GM18526 (cell line): ENCODE data around the gene PLEKHA7.

Source experiments
- POLR2A ChIP-seq: IDR thresholded peaks from 3 replicates; pipeline ENCODE4 v1.6.1; 2011; ENCODE audit not compliant: insufficient read length; ENCODE audit errors: extremely low read depth

The PLEKHA7 gene

GRCh38 chr11:16767137-16767536 is 247.1 kb downstream of the PLEKHA7 start:
- TF ChIP-seq POLR2A: no peak

DNA sequence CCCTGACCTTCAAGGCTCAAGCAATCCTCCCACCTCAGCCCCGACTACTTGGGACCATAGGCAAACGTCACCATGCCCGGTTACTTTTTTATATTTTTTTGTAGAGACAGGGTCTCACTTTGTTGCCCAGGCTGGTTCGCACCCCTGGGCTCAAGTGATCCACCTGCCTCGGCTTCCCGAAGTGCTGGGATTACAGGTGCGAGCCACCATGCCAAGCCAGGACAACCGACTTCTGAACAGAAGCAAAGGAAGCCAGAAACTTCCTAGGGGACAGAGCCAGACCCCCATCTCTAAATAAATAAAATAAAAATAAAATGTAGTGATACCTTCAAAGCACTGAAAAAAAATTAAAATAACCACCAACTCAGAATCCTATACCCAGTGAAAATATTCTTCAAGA is 249.3 kb downstream of the PLEKHA7 start:
- TF ChIP-seq POLR2A: no peak

DNA sequence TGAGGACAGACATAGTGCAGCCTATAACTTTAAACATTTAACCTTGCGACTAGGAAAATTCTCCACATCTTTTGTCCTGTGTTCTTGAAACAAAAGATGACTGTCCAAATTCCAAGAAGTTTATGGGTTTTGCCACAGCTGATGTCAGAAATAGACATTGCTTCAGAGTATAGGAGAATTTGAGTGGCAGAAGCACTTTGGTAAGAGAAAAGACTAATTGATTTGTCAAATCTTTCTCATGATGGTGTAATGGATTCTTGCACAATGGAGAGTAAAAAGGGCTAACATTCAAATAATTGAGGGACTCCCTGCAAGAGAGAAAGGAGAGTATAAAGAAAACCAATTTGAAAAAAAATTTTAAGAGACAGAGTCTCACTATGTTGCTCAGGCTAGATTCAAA is 250.5 kb downstream of the PLEKHA7 start:
- no peak for TF ChIP-seq POLR2A

GRCh38 chr11:16759857-16760508 is 254.2 kb downstream of the PLEKHA7 start:
- TF ChIP-seq POLR2A: no peak

DNA sequence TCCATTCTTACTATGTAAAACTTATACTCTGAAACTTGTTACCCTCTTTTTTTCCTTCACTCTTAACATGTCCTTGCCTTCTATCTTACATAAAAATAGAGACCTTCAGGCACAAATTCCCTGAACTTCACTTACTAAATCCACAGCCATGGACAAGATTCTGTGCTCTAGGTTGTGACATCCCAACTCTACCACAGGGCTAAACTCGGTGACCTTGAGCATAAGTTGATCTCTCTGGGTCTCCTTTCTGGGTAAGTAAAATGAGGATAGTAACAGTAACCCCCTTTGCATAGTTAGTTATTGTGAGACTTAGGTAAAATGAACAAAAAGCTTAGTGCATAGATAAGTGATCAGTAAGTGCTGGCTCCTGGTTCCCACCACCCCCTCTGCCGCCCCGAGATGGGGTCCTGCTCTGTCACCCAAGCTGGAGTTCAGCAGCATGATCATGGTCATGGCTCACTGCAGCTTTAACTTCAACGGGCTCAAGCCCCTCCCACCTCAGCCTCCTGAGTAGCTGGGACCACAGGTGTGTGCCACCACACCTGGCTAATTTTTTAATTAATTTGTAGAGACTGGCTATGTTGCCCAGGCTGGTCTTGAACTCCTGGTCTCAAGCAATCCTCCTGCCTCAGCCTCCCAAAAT is 255.7 kb downstream of the PLEKHA7 start:
- TF ChIP-seq POLR2A: no peak

- no peak for TF ChIP-seq POLR2A
Observed at GRCh38 chr11:16750417-16750816, 263.8 kb downstream of the PLEKHA7 start.

DNA sequence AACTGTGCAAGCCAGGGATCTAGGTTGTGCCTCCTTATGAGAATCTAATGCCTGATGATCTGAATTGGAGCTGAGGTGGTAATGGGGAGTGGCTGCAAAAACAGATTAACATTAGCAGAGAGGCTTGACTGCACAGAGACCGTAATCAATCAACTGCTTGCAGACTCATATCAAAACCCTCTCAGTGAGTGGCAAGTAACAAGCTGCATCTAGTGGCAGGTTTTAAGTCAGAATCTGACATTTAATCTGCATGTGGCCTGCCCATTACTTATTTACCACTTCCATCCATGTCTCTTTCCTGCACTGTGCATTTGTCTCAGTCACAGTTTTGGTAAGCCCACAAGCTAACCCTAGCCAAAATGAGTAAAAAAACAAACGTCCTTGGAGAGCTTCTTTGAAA is 264.5 kb downstream of the PLEKHA7 start:
- TF ChIP-seq POLR2A: no peak

DNA sequence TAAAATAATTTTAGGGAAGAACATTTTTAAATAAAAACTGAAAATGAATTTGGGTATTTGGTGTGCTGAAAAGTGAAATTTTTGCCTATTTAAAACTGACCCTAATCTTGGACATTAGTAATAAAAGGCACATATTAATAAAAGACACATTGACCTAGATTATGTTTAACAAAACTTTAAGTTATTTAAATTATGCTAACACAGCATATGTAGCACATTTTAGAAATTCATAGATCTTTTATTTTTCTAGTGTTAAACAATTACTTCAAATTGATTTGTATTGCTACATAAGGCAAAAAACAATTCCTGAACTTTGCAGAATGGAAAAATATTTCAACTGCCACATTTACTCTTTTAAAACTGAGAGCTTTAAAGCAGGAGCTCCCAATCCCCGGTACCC is 265.1 kb downstream of the PLEKHA7 start:
- TF ChIP-seq POLR2A: no peak

GRCh38 chr11:16745950-16746605 is 268.1 kb downstream of the PLEKHA7 start:
- TF ChIP-seq POLR2A: no peak

- no peak for TF ChIP-seq POLR2A
Observed at GRCh38 chr11:16744128-16744725, 270.0 kb downstream of the PLEKHA7 start.

GRCh38 chr11:16743478-16743877 is 270.7 kb downstream of the PLEKHA7 start:
- TF ChIP-seq POLR2A: no peak

DNA sequence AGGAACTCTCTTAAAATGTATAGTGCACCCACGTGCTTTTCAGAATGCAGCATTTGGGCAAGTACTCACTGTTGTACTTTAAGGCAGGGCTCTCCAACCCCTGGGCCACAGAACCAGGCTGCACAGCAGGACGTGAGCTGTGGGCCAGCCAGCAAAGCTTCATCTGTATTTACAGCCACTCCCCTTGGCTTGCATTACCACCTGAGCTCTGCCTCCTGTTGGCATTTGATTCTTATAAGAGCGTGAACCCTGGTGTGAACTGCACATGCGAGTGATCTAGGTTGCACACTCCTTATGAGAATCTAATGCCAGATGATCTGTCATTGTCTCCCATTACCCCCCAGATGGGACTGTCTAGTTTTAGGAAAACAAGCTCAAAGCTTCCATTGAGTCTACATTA is 272.7 kb downstream of the PLEKHA7 start:
- no peak for TF ChIP-seq POLR2A

DNA sequence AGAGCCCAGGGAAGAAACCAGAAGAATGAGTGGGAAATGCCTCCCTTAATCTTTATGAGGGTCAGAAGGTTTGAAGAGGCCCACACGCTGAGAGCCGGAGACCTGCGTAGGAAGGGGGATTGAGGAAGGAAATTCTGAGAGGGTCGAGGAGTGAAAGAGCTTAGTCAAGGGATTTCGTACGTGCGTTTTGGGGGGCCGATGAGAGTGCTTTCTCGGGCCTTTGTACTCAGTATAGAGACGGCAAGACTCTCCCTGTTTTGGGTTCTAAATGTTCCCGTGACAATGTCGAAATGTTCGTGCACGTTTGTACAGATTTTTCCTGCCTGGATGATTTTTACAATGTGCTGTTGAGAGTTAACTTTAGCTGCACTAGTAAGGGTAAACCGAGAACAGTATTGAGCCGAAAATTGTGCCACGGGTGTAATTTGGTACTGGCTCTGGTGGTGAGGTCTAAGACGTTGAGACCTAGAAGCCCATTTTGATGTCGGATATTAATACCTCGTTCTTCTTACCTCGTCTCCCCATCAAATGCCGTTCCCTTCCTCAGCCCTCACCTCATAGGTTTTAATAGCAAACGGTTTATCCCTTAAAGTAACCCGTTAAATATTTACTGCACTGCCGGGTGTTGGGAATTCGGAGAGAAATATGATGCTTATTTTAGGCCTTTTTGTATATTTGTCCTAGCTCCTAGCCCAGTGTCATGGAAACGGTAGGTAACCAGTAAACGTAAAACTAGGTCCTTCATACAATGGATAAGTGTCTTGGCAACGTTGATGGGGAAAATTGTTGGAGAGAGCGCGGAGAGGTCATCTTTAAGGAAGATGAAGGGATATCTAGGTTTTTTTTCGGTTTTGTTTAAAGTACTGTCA is 275.0 kb downstream of the PLEKHA7 start:
- no peak for TF ChIP-seq POLR2A

DNA sequence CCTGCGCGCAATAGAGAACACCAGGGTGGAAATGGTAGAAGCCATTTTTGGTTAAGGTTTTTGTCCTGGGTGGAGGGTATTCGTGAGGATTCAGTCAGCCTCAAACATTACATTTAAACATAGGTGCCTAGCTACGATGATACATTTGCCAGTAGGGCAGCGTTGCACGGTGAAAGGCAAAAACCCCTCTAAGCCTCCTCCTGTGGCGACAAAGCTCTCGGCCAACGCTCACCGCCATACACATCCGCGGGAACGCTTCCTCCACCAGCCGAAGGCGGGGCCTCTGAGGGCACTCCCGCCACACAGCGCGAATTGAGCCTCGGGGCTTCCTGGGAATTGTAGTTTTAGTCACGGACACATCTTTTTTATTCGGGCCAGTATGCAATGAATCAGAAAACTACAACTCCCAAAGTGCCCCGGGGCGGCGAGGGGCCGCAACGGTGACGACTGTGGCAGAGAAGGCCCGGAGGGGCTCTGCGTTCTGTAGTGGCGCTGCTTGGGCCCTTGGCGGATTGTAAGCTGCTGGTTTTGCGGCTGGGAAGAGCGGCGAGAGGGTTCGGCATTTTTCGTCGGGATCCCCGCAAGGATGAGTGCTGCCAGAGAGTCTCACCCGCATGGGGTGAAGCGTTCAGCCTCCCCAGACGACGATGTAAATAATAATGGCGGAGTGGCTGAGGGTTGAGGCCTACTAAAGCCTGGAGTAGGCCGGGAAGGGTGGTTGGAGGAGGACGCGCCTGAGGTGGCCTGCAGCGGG is 275.8 kb downstream of the PLEKHA7 start, which contains the start of gene C11orf58:
C11orf58 (plus strand) TSS at position 455 of the 754 bp plus-strand sequence; CDS start at position 587, 132 bp downstream.
- peak; percentile 95 for TF ChIP-seq POLR2A
